ENCODE results near the gene EIF1. TPM values are rescaled to one million over a fixed set of nuclear protein-coding genes. Genes with fewer than 3 reads are reported as not detected.
A peak's percentile ranks its signal among the peaks of the same experiment; 100 is the strongest.
"Not testable (repeated sequence)": the region's sequence is repeated elsewhere in the genome, so short reads cannot be mapped to it uniquely, and the experiment has no call there.

The EIF1 gene
- total and polyA plus RNA-seq, 12 donors = 105 to 1,189 (median 442) TPM

DNA sequence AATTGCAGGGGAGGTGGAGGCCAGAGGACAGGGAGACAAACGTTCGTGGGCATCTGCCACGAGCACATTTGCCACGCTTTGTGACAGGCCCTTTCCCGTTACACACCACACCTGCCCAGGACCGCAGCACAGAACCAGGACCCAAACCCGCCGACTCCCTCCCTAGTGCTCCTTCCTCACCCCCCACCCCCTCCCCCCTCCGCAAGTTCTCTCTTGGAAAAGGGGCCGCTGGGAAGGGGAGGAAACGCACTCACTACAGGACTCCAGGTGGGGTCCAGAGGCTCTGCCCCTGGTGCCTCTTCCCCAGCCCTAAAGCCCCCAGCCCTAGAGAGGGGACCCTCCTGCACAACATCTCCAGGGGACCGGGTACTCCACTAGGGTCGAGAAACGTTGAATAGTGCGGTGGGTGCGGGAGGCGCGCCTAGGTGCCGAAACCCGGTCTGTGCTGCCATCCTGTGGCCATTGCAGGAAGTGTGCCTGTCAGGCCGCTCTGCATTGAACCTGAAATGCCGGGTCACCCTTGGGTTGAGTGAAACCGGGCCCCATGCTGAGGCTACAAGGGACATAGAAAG is 21.9 kb upstream of the EIF1 start:
- peak overlapping the region in 2 of 4 donors; percentile 37 to 52 for H3K4me3 ChIP-seq
- H3K4me1 ChIP-seq (replicated peaks in 1 of 2) = peaks cover 13 to 18% of the 10 kb centered on the region in 2 donors
- TF ChIP-seq CTCF (IDR thresholded peaks at IDR 0.05) = peak; percentile 85 to 96 (median 91)
- no peak for TF ChIP-seq POLR2A (IDR thresholded peaks at IDR 0.05)
- intact Hi-C loops (cut with DNase I) = loop anchor here in 1 of 2 donors (5.0 kb wide), 1 partner anchor 864 kb away; no protein-coding TSS in a partner anchor
- peak overlapping the region in 4 of 5 donors; percentile 49 to 89 (median 77) for H3K27ac ChIP-seq
- no peaks in the 10 kb centered on the region for H3K27me3 ChIP-seq
- WGBS, 4 donors = 0 to 3% (median 1%) methylated on average over 7 to 23 of the region's 23 CpGs
- H3K9me3 ChIP-seq (replicated peaks in 1 of 3) = no peaks in the 10 kb centered on the region
- H3K36me3 ChIP-seq (replicated peaks in 1 of 2) = no peaks in the 10 kb centered on the region
- peak; percentile 76 to 94 (median 85) for DNase-seq

DNA sequence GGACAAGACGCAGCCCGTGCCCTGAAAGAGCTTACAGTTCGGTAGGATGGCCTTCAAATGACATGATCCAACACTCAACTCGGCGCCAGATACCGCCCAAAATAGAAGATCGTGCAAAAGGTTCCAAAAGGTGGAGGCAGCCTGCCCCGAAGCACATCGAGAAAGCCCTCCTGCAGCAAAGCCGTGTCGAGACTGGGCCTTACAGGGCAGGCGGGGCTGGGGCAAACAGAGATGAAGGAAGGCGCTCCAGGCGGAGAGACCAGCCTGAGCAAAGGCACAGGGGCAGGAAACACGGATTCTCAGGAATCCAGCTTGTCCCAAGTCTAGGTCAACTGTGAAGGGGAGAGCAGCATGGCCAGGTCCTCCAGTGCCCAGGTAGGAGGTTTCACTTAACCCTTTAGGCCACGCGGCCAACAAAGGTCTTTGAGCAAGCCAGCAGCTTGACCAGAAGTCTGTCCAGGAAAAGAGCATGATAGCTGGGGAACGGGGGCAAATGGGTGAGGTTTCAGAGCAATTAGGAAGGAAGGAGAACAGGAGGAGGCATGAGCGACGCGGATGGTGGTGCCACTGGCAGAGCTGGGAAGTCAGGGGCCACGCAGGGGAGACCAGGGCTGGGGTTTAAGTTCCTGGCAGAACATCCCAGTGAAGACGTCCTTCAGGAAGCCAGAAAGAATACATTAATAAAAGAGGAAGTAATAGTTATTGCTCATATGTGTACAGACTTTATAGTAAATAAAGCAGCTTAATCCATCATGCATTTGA is 21.2 kb upstream of the EIF1 start:
- intact Hi-C loops (cut with DNase I) = loop anchor here in 1 of 2 donors (5.0 kb wide), 1 partner anchor 865 kb away; no protein-coding TSS in a partner anchor
- 33 to 58% (median 47%) methylated on average over 19 to 23 of the region's 23 CpGs for WGBS, 4 donors
- Histone ChIP-seq H3K9me3 (replicated peaks in 1 of 3) (no peaks in the 10 kb centered on the region), H3K4me3 (no peak overlapping the region), H3K36me3 (replicated peaks in 1 of 2) (no peaks in the 10 kb centered on the region), H3K4me1 (replicated peaks in 1 of 2) (peaks cover 13 to 18% of the 10 kb centered on the region in 2 donors), H3K27me3 (no peaks in the 10 kb centered on the region), H3K27ac (peak overlapping the region in 2 of 5 donors; percentile 86 to 89)
- TF ChIP-seq CTCF (IDR thresholded peaks at IDR 0.05) (no peak), POLR2A (IDR thresholded peaks at IDR 0.05) (no peak)
- no peak for DNase-seq

DNA sequence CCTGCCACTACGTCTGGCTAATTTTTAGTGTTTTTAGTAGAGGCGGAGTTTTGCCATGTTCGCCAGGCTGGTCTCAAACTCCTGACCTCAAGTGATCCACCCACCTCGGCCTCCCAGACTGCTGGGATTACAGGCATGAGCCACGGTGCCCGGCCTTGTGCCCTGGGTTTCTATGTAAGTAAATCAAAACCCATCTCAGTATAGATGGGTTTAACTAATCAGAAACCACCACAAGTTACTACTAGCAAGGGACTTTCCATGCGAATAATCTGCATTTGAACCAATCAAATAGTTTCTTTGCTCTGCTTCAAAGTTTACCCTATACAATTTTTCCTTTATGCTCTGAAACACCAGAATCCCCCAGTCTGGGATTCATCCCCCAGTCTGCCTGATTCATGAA is 16.5 kb upstream of the EIF1 start:
- peaks cover 0 to 5% of the 10 kb centered on the region in 2 donors for H3K4me1 ChIP-seq (replicated peaks in 1 of 2)
- no peak overlapping the region for H3K4me3 ChIP-seq
- TF ChIP-seq CTCF (IDR thresholded peaks at IDR 0.05) (no peak), POLR2A (IDR thresholded peaks at IDR 0.05) (no peak)
- H3K27ac ChIP-seq = no peak overlapping the region
- intact Hi-C loops (cut with DNase I) = no loop called here
- DNase-seq = no peak
- no peaks in the 10 kb centered on the region for H3K36me3 ChIP-seq (replicated peaks in 1 of 2)
- no peaks in the 10 kb centered on the region for H3K9me3 ChIP-seq (replicated peaks in 1 of 3)
- 84 to 95% (median 88%) methylated on average over 7 of the region's 7 CpGs for WGBS, 4 donors
- H3K27me3 ChIP-seq = no peaks in the 10 kb centered on the region

- intact Hi-C loops (cut with DNase I); DNase-seq; H3K4me3 ChIP-seq; H3K4me1 ChIP-seq (replicated peaks in 1 of 2); H3K9me3 ChIP-seq (replicated peaks in 1 of 3); H3K27me3 ChIP-seq; H3K36me3 ChIP-seq (replicated peaks in 1 of 2); H3K27ac ChIP-seq: not testable (repeated sequence)
- WGBS, 4 donors = 77 to 83% (median 80%) methylated on average over 7 of the region's 7 CpGs
Measured at GRCh38 chr17:41675157-41676057, 13.3 kb upstream of the EIF1 start.
